ENCODE results near the gene DCC. TPM values are rescaled to one million over a fixed set of nuclear protein-coding genes. Genes with fewer than 3 reads are reported as not detected.

The DCC gene
- total and polyA plus RNA-seq, 9 of the 15 experiments (the other 6 are each of a cell fraction or from before 2014, with no cell fraction given) = not detected

GRCh38 chr18:52519021-52519420, 179.0 kb downstream of the DCC start:
- no peak for FAIRE-seq
- WGBS (ENCODE audit: insufficient coverage, low coverage, missing lambda C conversion rate) = 0% methylated on average over 1 of the region's 1 CpG

GRCh38 chr18:52523566-52523965, 183.6 kb downstream of the DCC start:
- Histone ChIP-seq H3K27me3 (ENCODE audit: control insufficient read depth in 2 of 2, insufficient read depth in 2 of 2, low read length in 2 of 2) (no peaks in the 10 kb centered on the region), H3K9ac (ENCODE audit: insufficient read depth in 1 of 2, low read depth in 2 of 2, low read length in 2 of 2) (no peak overlapping the region), H3K9me1 (ENCODE audit: control insufficient read depth, insufficient read depth, low read length) (no peaks in the 10 kb centered on the region), H3K36me3 (ENCODE audit: control insufficient read depth, insufficient read depth, low read length) (no peaks in the 10 kb centered on the region), H3K4me2 (ENCODE audit: insufficient read depth, low read length) (no peak overlapping the region), H4K20me1 (replicated peaks; ENCODE audit: control insufficient read depth, insufficient read depth, low read length) (no peaks in the 10 kb centered on the region), H3K4me3 (no peak overlapping the region), H3K27ac (ENCODE audit: extremely low read depth, low read depth, low read length) (no peak overlapping the region), H2AFZ (ENCODE audit: low read depth, low read length) (no peak overlapping the region), H3K4me1 (replicated peaks in 1 of 2; ENCODE audit: control insufficient read depth in 2 of 2, insufficient read depth in 2 of 2, low read length in 2 of 2) (no peaks in the 10 kb centered on the region), H3K79me2 (ENCODE audit: control insufficient read depth, insufficient read depth, low read length) (no peaks in the 10 kb centered on the region), H3K9me3 (replicated peaks; ENCODE audit: control insufficient read depth, insufficient read depth, low read depth, low read length) (no peaks in the 10 kb centered on the region)
- POLR2A ChIA-PET = no interaction called here
- no TSS peak for BruUV-seq (replicated peaks)
- in situ Hi-C loops (cut with MboI) = no loop called here
- WGBS (ENCODE audit: insufficient coverage, low coverage, missing lambda C conversion rate) = no CpG with 5 or more reads among the region's 1 CpG
- CTCF ChIA-PET (ENCODE audit: low intra/inter-chr PET ratio) = no interaction called here
- TF ChIP-seq MAFG (tag; conservative IDR thresholded peaks at IDR 0.05) = no peak
- no peak for TF ChIP-seq NFE2 (IDR thresholded peaks at IDR 0.05; ENCODE audit: low read depth)
- no peak for TF ChIP-seq SRF (CRISPR knock-in tag; IDR thresholded peaks at IDR 0.05)
- no peak for TF ChIP-seq WHSC1 (IDR thresholded peaks at IDR 0.05; ENCODE audit: low read length)
- no peak for TF ChIP-seq ZNF277 (CRISPR knock-in tag; IDR thresholded peaks at IDR 0.05; ENCODE audit: borderline replicate concordance)
- ATAC-seq (no peak), DNase-seq (ENCODE audit: extremely low read depth in 1 of 4, low spot score in 3 of 4) (no peak), FAIRE-seq (no peak)
- intact Hi-C loops (cut with micrococcal nuclease) = no loop called here

More at GRCh38 chr18:52519021-52519420, 179.0 kb downstream of the DCC start:
- Histone ChIP-seq H3K4me2 (ENCODE audit: insufficient read depth, low read length) (no peak overlapping the region), H3K27ac (ENCODE audit: extremely low read depth, low read depth, low read length) (no peak overlapping the region), H2AFZ (ENCODE audit: low read depth, low read length) (no peak overlapping the region), H3K36me3 (ENCODE audit: control insufficient read depth, insufficient read depth, low read length) (no peaks in the 10 kb centered on the region), H3K9me3 (replicated peaks; ENCODE audit: control insufficient read depth, insufficient read depth, low read depth, low read length) (no peaks in the 10 kb centered on the region), H3K4me3 (no peak overlapping the region), H3K4me1 (replicated peaks in 1 of 2; ENCODE audit: control insufficient read depth in 2 of 2, insufficient read depth in 2 of 2, low read length in 2 of 2) (no peaks in the 10 kb centered on the region), H3K9me1 (ENCODE audit: control insufficient read depth, insufficient read depth, low read length) (no peaks in the 10 kb centered on the region), H3K9ac (ENCODE audit: insufficient read depth in 1 of 2, low read depth in 2 of 2, low read length in 2 of 2) (no peak overlapping the region), H4K20me1 (replicated peaks; ENCODE audit: control insufficient read depth, insufficient read depth, low read length) (no peaks in the 10 kb centered on the region), H3K27me3 (ENCODE audit: control insufficient read depth in 2 of 2, insufficient read depth in 2 of 2, low read length in 2 of 2) (no peaks in the 10 kb centered on the region), H3K79me2 (ENCODE audit: control insufficient read depth, insufficient read depth, low read length) (no peaks in the 10 kb centered on the region)
- TF ChIP-seq USF1 (CRISPR knock-in tag; IDR thresholded peaks at IDR 0.05) = no peak
- CTCF ChIA-PET (ENCODE audit: low intra/inter-chr PET ratio) = no interaction called here
- DNase-seq (ENCODE audit: extremely low read depth in 1 of 4, low spot score in 3 of 4) (no peak), ATAC-seq (no peak)
- in situ Hi-C loops (cut with MboI) = no loop called here
- no TSS peak for BruUV-seq (replicated peaks)
- POLR2A ChIA-PET = no interaction called here
- intact Hi-C loops (cut with micrococcal nuclease) = no loop called here

All from K562 (cell line).